ENCODE data around the gene PLEKHM3.

The PLEKHM3 gene

GRCh38 chr2:207990784-207991183 is 34.5 kb downstream of the PLEKHM3 start:
- no peak for DNase-seq (ENCODE audit: low spot score)

DNA sequence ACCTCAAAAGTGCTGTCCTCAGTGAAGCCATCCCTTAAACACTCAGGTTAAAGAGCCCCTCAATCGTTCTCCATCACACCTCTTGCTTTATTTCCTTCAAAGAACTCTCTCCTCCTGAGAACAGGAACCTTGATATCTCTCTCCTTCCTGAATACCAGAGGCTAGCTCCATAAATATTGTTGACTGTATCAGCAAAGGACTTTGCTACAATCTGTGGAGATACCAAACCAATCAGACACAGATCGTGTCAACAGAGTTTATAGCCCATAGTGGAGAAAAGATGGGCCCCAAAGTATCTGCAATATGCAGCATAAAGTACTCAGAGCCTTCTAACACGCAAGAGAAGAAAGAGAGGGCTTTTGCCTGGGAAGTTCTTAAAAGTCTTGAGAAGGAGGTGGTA is 36.4 kb downstream of the PLEKHM3 start:
- DNase-seq (ENCODE audit: low spot score): no peak

DNA sequence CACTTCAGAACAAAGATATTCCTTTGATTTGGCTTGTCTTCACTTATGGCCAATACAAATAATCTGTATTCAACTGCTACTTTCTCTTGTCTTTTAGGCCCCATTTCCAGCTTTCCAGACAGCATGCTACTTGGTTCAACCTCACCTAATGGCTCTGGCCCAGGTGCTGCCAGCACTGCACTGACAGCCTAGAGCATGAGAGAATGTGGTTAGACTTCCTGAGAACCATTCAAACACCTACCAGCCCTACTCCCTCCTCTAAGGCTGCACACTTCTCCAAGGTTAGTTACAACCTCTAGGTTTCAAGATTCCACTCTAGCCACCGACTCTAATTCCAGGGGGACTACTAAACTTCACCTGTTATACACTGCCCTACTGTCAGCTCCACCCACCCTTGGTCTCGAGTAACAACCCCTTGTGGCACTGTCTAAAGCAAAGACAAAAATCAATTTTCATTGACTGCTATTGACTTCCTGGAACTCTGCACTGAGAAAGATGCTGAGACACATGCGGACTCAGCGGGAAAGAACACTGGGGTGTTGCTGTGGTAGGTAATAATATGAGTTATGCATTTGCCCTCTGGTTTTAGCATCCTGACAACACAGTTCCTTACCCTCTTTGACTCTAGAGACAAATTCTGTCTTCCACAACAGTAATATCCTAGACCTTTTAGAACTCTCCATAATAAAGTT is 38.2 kb downstream of the PLEKHM3 start:
- DNase-seq (ENCODE audit: low spot score): no peak

GRCh38 chr2:207984765-207985480 is 40.4 kb downstream of the PLEKHM3 start:
- DNase-seq (ENCODE audit: low spot score): no peak

GRCh38 chr2:207983641-207984042 is 41.7 kb downstream of the PLEKHM3 start:
- DNase-seq (ENCODE audit: low spot score): no peak

GRCh38 chr2:207978177-207978948 is 47.0 kb downstream of the PLEKHM3 start:
- DNase-seq (ENCODE audit: low spot score): no peak

GRCh38 chr2:207975921-207976320 is 49.4 kb downstream of the PLEKHM3 start:
- DNase-seq (ENCODE audit: low spot score): no peak

DNA sequence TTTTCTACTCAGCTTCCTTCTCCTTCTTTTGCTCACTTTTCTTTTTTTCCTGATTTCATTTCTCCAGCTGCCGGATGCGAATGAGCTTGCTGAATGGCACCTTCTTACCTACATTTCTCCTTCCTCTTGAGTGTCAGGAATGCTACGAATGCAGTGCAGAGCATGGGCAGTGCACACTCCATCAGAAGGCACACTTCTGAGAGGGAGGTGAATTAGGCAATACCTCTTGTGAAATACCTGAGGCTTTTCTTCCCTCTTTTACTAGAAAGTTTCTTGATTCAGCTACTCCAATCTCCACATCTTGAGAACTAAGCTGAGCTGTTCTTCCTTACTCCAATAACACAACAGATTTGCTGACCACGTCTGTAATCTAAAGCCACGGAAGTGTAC is 51.1 kb downstream of the PLEKHM3 start:
- no peak for DNase-seq (ENCODE audit: low spot score)

- DNase-seq (ENCODE audit: low spot score): no peak
These were observed 54.5 kb downstream of the PLEKHM3 start for GRCh38 chr2:207970826-207971180.

- DNase-seq (ENCODE audit: low spot score): no peak
These were observed 55.0 kb downstream of the PLEKHM3 start for GRCh38 chr2:207970147-207970825.

DNA sequence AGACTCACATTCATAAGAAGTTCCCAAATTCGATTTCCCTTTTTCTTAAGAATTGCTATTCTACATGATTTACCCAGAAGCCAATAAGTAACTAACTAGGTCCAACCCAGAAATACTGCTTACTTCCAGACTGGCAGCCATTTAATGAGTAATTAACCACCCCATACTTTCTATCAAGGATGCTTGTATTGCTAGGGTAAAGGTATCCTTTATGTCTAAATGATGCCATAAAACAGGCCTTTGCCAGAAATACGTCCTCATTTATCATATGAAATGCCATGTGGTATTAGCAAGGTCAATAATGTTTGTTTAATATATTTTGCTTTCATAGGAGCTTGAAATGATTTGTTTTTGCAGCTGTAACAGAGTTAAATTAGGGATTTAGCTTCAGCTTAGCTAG is 56.1 kb downstream of the PLEKHM3 start:
- no peak for DNase-seq (ENCODE audit: low spot score)

DNA sequence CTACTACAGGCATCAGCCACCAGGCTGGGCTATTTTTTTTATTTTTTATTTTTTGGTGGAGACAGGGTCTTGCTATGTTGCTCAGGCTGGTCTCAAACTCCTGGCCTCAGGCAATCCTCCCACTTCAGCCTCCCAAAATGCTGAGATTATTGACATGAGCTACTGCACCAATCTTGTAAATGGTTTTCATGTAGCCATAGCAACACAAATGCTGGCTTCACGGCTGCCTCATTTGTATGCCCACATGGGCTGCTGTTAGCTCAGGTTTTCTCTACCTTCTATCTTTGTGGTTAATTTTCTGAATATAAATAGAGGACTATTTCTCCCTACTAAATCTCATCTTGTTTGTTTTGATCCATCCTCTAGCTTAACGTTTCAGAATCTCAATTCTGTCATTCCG is 58.2 kb downstream of the PLEKHM3 start:
- DNase-seq (ENCODE audit: low spot score): no peak

DNA sequence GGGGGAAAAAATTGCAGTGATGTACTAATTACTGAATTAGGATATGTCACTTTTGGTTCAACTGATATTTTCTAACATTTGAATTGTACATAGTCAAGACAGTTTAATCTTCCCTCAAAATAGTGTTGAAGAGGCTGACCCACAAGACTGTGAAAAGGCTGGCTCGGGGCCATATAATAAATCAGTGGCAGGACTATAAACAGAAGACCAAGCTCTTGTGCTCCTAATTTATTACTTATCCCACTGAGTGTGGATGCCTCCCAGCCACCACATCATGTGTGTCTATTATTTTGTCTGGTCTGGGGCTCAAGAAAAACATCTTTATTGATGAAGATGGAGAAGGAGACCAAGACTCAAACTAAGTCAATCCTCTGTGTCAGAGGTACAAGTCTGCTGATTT is 64.4 kb downstream of the PLEKHM3 start:
- DNase-seq (ENCODE audit: low spot score): no peak

GRCh38 chr2:207960090-207960489 is 65.2 kb downstream of the PLEKHM3 start:
- no peak for DNase-seq (ENCODE audit: low spot score)

- no peak for DNase-seq (ENCODE audit: low spot score)
These were observed 68.6 kb downstream of the PLEKHM3 start for GRCh38 chr2:207956771-207957170.

DNA sequence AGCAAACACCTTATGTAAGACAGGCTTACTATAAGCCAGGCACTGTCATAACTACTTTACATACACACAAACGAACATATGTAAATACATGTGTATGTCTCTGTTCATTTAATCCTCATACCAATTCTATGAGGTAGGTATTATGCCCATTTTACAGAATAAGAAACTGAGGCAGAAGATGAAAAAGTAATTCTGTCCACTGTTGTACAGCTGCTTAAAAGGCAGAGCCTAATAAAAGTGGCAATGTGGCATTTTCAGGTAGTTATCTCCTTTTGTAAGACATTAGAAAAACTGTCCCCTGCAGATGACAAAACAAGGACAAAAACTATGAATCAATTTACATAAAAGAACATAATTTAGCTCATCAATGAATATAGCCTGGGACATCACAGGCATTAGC is 69.9 kb downstream of the PLEKHM3 start:
- no peak for DNase-seq (ENCODE audit: low spot score)

- DNase-seq (ENCODE audit: low spot score): no peak
These were observed 72.0 kb downstream of the PLEKHM3 start for GRCh38 chr2:207953354-207953753.

GRCh38 chr2:207952564-207953345 is 72.6 kb downstream of the PLEKHM3 start:
- no peak for DNase-seq (ENCODE audit: low spot score)

DNA sequence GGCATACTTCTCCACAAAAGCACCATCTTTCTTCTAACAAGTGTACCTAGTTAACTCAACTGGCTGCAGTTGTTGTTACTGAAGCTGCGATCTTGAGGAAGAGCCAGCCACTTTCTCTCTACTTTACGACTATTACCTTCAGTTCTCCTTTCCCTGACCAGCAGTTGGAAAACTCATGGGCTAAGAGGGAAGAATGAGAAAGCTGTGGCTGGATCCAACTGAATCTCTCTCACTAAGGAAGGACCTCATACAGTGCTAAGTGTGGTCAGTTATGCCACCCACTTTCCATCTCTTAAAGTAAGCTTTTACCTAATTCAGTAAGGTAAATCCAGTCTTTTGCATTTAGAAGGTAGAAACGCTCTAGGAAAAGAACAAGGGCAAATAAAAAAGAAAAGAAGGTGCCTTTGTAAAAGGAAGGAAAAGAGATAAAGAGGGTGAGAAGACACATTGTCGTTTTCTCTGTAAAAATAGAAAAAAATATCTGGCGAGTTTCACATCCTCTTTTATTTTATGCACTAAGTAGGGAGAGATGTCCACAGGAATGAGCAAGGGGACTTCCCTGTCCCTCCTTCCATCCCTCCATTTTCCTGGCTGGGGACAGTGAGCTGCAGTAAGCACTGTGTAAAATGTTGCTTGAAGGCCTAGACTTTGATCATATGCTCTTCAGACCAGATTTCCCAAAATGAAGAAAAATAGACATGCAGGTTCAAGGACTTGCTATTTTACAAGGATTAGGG is 73.4 kb downstream of the PLEKHM3 start:
- DNase-seq (ENCODE audit: low spot score): no peak

DNA sequence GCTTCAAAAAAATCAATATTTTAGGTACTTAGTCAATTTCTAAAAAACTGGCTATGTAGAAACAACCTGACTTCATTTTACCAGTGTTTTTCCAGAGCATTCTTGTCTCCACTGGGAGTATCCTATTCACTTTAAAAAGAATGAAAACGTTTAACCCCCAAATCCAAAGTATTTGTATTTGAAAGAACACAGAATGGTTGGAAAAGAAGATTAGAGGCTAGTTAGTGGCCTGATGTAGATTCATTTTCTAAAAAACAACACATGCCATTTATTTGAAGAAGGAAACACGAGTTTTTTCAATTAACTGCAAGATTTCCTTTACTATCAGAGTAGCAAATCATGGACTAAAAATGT is 74.6 kb downstream of the PLEKHM3 start:
- no peak for DNase-seq (ENCODE audit: low spot score)

GRCh38 chr2:207950063-207950760 is 75.1 kb downstream of the PLEKHM3 start:
- no peak for DNase-seq (ENCODE audit: low spot score)
